Cardiac fibroblast (primary cell): ENCODE data around the gene UBR1.

Source experiments
- DNase-seq, 2 donors: peaks; one replicate each; pipeline versions ENCODE4 v3.0.0 to v3.0.0-alpha.2; 2010; ENCODE audit warnings: low read depth in 2 of 2
- H3K4me3 ChIP-seq, 2 donors: replicated peaks in 1 of 2; 1 replicate in 1 of 2; 2 replicates in 1 of 2; pipeline ENCODE4 v1.5.1; 2011; ENCODE audit warnings: low read depth in 2 of 2, low read length in 2 of 2, mild to moderate bottlenecking in 2 of 2, moderate library complexity in 1 of 2
- TF ChIP-seq, protein P1 (sequence below): IDR thresholded peaks from one replicate; pipeline ENCODE4 v1.5.1; 2011; ENCODE audit warnings: low read depth, mild to moderate bottlenecking, low read length, inconsistent platforms

Gene UBR1

GRCh38 chr15:43105778-43106485 lies at the start of gene UBR1:
TSS of gene UBR1 (minus strand) at chr15:43106038. CDS start at chr15:43106022, 16 bp downstream.
- peak; percentile 93 to 97 for DNase-seq
- TF ChIP-seq, protein P1, sequence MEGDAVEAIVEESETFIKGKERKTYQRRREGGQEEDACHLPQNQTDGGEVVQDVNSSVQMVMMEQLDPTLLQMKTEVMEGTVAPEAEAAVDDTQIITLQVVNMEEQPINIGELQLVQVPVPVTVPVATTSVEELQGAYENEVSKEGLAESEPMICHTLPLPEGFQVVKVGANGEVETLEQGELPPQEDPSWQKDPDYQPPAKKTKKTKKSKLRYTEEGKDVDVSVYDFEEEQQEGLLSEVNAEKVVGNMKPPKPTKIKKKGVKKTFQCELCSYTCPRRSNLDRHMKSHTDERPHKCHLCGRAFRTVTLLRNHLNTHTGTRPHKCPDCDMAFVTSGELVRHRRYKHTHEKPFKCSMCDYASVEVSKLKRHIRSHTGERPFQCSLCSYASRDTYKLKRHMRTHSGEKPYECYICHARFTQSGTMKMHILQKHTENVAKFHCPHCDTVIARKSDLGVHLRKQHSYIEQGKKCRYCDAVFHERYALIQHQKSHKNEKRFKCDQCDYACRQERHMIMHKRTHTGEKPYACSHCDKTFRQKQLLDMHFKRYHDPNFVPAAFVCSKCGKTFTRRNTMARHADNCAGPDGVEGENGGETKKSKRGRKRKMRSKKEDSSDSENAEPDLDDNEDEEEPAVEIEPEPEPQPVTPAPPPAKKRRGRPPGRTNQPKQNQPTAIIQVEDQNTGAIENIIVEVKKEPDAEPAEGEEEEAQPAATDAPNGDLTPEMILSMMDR = no peak
- H3K4me3 ChIP-seq = peak within 1 kb of the TSS; percentile 73 to 80

DNA sequence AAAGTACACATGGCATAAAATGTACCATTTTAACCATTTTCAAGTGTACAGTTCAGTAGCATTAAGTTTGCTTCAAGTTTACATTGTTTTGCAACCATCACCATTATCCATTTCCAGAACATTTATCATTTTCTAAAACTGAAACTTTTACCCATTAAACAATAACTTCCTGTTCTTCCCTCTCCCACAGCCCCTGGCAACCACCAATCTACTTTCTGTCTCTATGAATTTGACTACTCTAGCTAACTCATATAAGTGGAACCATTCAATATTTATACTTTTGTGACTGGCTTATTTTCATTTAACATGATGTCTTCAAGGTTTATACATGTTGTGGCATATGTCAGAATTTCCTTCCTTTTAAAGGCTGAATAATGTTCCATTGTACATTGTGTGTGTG lies 47.4 kb upstream of the UBR1 start:
- no peak overlapping the region for H3K4me3 ChIP-seq
- peak in 1 of 2 donors; percentile 13 for DNase-seq
- TF ChIP-seq, protein P1 = no peak

GRCh38 chr15:43151688-43152087 lies 45.9 kb upstream of the UBR1 start:
- no peak for DNase-seq
- TF ChIP-seq, protein P1 = no peak

DNA sequence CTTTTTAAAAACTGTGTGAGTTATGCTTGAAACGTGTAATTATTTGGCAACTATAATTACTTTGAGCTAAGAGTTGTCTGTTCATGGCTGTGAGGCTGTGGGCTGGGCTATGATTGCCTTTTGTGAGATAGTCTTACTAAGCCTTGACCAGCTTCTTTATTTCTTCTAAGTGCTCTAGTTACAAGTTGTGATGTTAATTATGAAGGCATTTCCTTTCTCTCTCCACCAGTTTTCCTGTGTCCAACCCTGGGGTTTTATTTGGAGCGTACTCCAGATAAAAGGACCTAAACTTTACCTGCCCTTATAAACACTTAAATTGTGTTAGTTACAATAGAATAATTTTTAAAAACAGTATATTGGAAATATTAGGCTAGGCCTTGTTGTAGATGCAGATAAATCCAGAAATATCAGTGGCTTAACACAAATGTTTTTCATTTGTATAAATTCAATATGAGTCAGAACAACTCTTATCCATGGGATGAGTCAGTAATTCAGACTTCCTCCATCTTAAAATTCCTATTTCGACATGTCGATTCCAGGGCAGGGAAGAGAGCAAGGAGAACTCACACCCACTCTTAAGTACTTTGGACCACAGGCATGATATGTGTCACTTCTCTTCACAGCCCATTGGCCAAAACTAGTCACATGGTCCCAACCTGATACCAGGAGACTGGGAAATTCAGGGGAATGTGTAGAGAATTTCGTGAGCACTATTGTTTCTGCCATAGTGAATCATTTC lies 44.5 kb upstream of the UBR1 start:
- peak; percentile 86 to 98 for DNase-seq
- TF ChIP-seq, protein P1 = no peak
- H3K4me3 ChIP-seq = no peak overlapping the region

More at GRCh38 chr15:43151688-43152087, 45.9 kb upstream of the UBR1 start:
- H3K4me3 ChIP-seq = no peak overlapping the region

DNA sequence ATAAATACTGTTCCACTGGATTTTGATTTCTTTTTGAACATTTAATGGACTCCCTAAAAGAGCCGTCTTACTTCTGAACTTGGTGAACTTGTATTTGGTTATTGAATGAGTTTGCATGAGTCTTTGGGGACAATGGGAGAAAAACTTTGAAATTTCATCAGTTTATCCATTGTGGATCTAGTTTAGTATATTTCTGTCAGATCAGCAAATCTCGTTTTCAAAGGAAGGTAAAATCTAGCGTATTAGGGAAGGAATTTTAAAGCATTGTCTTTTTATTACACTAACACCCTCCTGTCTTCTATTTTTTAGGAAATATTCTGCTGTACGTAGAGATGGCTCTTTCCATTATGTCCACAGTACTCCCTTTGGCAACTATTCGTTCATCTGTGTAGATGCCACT lies 40.3 kb upstream of the UBR1 start:
- TF ChIP-seq, protein P1 = no peak
- DNase-seq = no peak
- H3K4me3 ChIP-seq = no peak overlapping the region

GRCh38 chr15:43144512-43144911 lies 38.7 kb upstream of the UBR1 start:
- H3K4me3 ChIP-seq = no peak overlapping the region
- TF ChIP-seq, protein P1 = no peak
- DNase-seq = no peak
